Neural cell (in vitro differentiated cells): ENCODE results near the gene OCSTAMP. TPM values are rescaled to one million over a fixed set of nuclear protein-coding genes. Genes with fewer than 3 reads are reported as not detected.

ENCODE experiments used
- H2AFZ ChIP-seq: fragments of 200-600, 300-800 bp; sonication (generic), shearing (Covaris generic); 2 replicates; pipeline ENCODE4 v1.6.0; 2014; ENCODE audit warnings: low read depth, mild to moderate bottlenecking, antibody characterized with exemption, low read length, moderate library complexity
- H3F3A ChIP-seq: fragments of 200-600 bp; shearing (Covaris generic); 2 replicates; pipeline ENCODE4 v1.6.1; 2016; ENCODE audit warnings: mild to moderate bottlenecking, moderate library complexity, mixed read lengths, antibody characterized with exemption, low read length; ENCODE audit not compliant: insufficient read depth, poor library complexity, severe bottlenecking
- H3K27ac ChIP-seq: fragments of 200-600, 300-800 bp; sonication (generic), shearing (Covaris generic); 2 replicates; pipeline ENCODE4 v1.5.1; 2014; ENCODE audit warnings: mild to moderate bottlenecking, low read length, moderate library complexity
- H3K27me3 ChIP-seq: fragments of 300-800, 200-600 bp; sonication (generic), shearing (Covaris generic); 2 replicates; pipeline ENCODE4 v1.6.0; 2014; ENCODE audit warnings: mild to moderate bottlenecking, low read depth, low read length, moderate library complexity; ENCODE audit not compliant: insufficient read depth
- H3K36me3 ChIP-seq: fragments of 300-800, 200-600 bp; sonication (generic), shearing (Covaris generic); 2 replicates; pipeline ENCODE4 v1.5.1; 2014; ENCODE audit warnings: mild to moderate bottlenecking, antibody characterized with exemption, low read length, moderate library complexity; ENCODE audit not compliant: insufficient read depth
- H3K4me2 ChIP-seq: fragments of 300-800, 200-600 bp; sonication (generic), shearing (Covaris generic); 2 replicates; pipeline ENCODE4 v1.6.0; 2014; ENCODE audit warnings: mild to moderate bottlenecking, low read length
- H3K4me3 ChIP-seq: fragments of 300-800, 200-600 bp; sonication (generic), shearing (Covaris generic); 2 replicates; pipeline ENCODE4 v1.5.1; 2014; ENCODE audit warnings: mild to moderate bottlenecking, low read length, moderate library complexity
- H3K79me2 ChIP-seq: fragments of 200-600 bp; shearing (Covaris generic); replicated peaks from 2 replicates; pipeline ENCODE4 v1.6.0; 2014; ENCODE audit warnings: mild to moderate bottlenecking, low read length, moderate library complexity; ENCODE audit not compliant: insufficient read depth
- H3K9ac ChIP-seq: fragments of 300-800, 200-600 bp; sonication (generic), shearing (Covaris generic); 2 replicates; pipeline ENCODE4 v1.6.1; 2016; ENCODE audit warnings: mild to moderate bottlenecking, low read length, mixed read lengths
- H3K9me2 ChIP-seq: fragments of 200-600 bp; shearing (Covaris generic); 2 replicates; pipeline ENCODE4 v1.6.1; 2016; ENCODE audit warnings: mild to moderate bottlenecking, low read length, mixed read lengths; ENCODE audit not compliant: insufficient read depth
- H3K9me3 ChIP-seq: fragments of 200-600, 300-800 bp; sonication (generic), shearing (Covaris generic); 2 replicates; pipeline ENCODE4 v1.6.1; 2016; ENCODE audit warnings: mild to moderate bottlenecking, mixed run types, low read length, moderate library complexity, mixed read lengths
- H4K20me1 ChIP-seq: fragments of 200-600 bp; shearing (Covaris generic); 2 replicates; pipeline ENCODE4 v1.6.1; 2016; ENCODE audit warnings: mild to moderate bottlenecking, mixed run types; ENCODE audit not compliant: insufficient read depth
- EP300 ChIP-seq: fragments of 450-650 bp; conservative IDR thresholded peaks from 2 replicates; pipeline ENCODE4 v1.6.1; 2014; ENCODE audit warnings: antibody characterized with exemption, mild to moderate bottlenecking, moderate library complexity; ENCODE audit not compliant: poor library complexity, severe bottlenecking
- EZH2 ChIP-seq: fragments of 200-600, 300-800 bp; shearing (Covaris generic), sonication (generic); IDR thresholded peaks from 2 replicates; pipeline ENCODE4 v1.6.1; 2014; ENCODE audit warnings: antibody characterized with exemption, low read length, borderline replicate concordance, mild to moderate bottlenecking; ENCODE audit not compliant: insufficient read depth, poor library complexity, severe bottlenecking
- MXI1 ChIP-seq: fragments of 450-650 bp; conservative IDR thresholded peaks from 2 replicates; pipeline ENCODE4 v1.6.1; 2014; ENCODE audit warnings: antibody characterized with exemption, mild to moderate bottlenecking; ENCODE audit not compliant: poor library complexity, severe bottlenecking
- POLR2AphosphoS5 ChIP-seq: IDR thresholded peaks from 2 replicates; pipeline ENCODE4 v1.6.1; 2012
- RAD21 ChIP-seq: fragments of 450-650 bp; conservative IDR thresholded peaks from 2 replicates; pipeline ENCODE4 v1.6.1; 2014; ENCODE audit warnings: antibody characterized with exemption, mild to moderate bottlenecking, moderate library complexity
- SMC3 ChIP-seq: fragments of 450-650 bp; conservative IDR thresholded peaks from 2 replicates; pipeline ENCODE4 v1.6.1; 2014; ENCODE audit warnings: antibody characterized with exemption, mild to moderate bottlenecking, moderate library complexity; ENCODE audit not compliant: poor library complexity
- TAF1 ChIP-seq: IDR thresholded peaks from 2 replicates; pipeline ENCODE4 v1.6.1; 2012; ENCODE audit warnings: low read depth
- polyA plus RNA-seq: library from polyadenylated mRNA; depleted of rRNA; stranded (reverse); fragments of >200 nt; gene quantifications from 2 replicates; pipeline ENCODE4 v1.2.3, GENCODE V29; 2014
- TF ChIP-seq, protein P1 (sequence below): fragments of 450-650 bp; IDR thresholded peaks from 2 replicates; pipeline ENCODE4 v1.5.1; 2014; ENCODE audit warnings: antibody characterized with exemption, mild to moderate bottlenecking, moderate library complexity; ENCODE audit not compliant: poor library complexity, severe bottlenecking
- TF ChIP-seq, protein P2 (sequence below): IDR thresholded peaks from 2 replicates; pipeline ENCODE4 v1.6.1; 2012; ENCODE audit warnings: borderline replicate concordance

Gene OCSTAMP
- polyA plus RNA-seq, 1 donor from 2014 or later: not detected

DNA sequence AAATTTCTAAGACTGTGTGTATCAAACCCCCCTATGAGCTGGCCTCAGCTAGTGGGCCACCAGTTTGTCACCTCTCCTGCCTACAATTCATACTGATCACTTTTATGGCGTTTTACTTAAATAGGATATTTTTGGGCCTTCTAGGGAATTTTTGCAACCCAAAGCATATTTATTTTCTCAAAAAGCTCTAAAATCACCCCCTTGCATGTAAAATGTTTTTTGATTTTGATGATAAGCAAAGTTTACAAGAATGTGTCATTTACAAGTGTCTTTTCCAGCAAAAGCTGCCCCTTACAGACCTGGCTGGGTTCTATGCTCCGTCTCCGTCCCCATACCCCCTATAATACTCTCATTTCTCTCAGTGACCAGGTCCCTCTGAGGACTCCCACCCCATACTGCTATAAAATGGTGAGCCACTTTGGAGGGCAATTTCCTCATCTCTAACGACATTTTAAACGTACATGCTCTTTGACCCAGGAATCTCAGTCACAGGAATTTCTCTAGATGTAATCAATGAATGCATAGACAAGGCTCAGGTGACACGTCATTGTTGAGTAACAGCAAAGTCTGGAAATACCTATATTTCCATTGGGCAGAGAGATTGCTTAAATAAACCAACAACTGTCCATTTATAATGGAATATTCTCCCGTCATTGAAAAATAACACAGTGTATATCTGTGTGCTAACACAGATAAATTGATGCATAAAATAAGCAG, 13.9 kb upstream of the OCSTAMP start:
- TF ChIP-seq, protein P1, sequence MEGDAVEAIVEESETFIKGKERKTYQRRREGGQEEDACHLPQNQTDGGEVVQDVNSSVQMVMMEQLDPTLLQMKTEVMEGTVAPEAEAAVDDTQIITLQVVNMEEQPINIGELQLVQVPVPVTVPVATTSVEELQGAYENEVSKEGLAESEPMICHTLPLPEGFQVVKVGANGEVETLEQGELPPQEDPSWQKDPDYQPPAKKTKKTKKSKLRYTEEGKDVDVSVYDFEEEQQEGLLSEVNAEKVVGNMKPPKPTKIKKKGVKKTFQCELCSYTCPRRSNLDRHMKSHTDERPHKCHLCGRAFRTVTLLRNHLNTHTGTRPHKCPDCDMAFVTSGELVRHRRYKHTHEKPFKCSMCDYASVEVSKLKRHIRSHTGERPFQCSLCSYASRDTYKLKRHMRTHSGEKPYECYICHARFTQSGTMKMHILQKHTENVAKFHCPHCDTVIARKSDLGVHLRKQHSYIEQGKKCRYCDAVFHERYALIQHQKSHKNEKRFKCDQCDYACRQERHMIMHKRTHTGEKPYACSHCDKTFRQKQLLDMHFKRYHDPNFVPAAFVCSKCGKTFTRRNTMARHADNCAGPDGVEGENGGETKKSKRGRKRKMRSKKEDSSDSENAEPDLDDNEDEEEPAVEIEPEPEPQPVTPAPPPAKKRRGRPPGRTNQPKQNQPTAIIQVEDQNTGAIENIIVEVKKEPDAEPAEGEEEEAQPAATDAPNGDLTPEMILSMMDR: no peak
- TF ChIP-seq SMC3 (no peak), EZH2 (no peak), TAF1 (no peak), POLR2AphosphoS5 (no peak), EP300 (no peak), MXI1 (no peak), RAD21 (no peak)
- TF ChIP-seq, protein P2, sequence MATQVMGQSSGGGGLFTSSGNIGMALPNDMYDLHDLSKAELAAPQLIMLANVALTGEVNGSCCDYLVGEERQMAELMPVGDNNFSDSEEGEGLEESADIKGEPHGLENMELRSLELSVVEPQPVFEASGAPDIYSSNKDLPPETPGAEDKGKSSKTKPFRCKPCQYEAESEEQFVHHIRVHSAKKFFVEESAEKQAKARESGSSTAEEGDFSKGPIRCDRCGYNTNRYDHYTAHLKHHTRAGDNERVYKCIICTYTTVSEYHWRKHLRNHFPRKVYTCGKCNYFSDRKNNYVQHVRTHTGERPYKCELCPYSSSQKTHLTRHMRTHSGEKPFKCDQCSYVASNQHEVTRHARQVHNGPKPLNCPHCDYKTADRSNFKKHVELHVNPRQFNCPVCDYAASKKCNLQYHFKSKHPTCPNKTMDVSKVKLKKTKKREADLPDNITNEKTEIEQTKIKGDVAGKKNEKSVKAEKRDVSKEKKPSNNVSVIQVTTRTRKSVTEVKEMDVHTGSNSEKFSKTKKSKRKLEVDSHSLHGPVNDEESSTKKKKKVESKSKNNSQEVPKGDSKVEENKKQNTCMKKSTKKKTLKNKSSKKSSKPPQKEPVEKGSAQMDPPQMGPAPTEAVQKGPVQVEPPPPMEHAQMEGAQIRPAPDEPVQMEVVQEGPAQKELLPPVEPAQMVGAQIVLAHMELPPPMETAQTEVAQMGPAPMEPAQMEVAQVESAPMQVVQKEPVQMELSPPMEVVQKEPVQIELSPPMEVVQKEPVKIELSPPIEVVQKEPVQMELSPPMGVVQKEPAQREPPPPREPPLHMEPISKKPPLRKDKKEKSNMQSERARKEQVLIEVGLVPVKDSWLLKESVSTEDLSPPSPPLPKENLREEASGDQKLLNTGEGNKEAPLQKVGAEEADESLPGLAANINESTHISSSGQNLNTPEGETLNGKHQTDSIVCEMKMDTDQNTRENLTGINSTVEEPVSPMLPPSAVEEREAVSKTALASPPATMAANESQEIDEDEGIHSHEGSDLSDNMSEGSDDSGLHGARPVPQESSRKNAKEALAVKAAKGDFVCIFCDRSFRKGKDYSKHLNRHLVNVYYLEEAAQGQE: no peak
- H3K27ac ChIP-seq: no peak overlapping the region

DNA sequence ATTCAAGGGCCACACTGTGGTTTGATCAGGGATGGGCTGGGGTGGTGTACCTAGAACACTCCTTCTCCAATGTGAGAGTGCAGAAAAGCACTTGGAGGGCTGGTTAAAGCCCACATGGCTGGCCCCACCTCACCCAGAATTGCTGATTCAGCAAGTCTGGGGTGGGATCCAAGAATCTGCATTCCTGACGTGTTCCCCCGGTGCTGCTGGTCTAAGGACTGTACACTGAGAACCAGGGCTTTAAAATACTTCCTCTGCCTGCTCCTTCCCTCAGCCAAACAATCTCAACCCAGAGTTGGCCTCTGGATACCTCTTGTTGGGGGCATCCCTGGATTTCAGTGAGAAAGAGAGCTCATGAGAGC, 13.4 kb upstream of the OCSTAMP start:
- Histone ChIP-seq H3K27me3 (no peaks in the 10 kb centered on the region), H2AFZ (no peak overlapping the region), H3K9me2 (no peaks in the 10 kb centered on the region), H3F3A (no peaks in the 10 kb centered on the region), H3K4me3 (no peak overlapping the region), H3K36me3 (no peaks in the 10 kb centered on the region), H3K79me2 (no peaks in the 10 kb centered on the region), H3K9me3 (no peaks in the 10 kb centered on the region), H3K27ac (no peak overlapping the region), H3K4me2 (no peak overlapping the region), H4K20me1 (no peaks in the 10 kb centered on the region), H3K9ac (no peak overlapping the region)
- no peak for TF ChIP-seq TAF1
- TF ChIP-seq MXI1: no peak
- TF ChIP-seq, protein P1: no peak
- TF ChIP-seq EP300: no peak
- no peak for TF ChIP-seq SMC3
- no peak for TF ChIP-seq POLR2AphosphoS5
- TF ChIP-seq RAD21: no peak
- TF ChIP-seq, protein P2: no peak
- no peak for TF ChIP-seq EZH2

More for the DNA sequence above, 13.9 kb upstream of the OCSTAMP start:
- no peaks in the 10 kb centered on the region for H3F3A ChIP-seq
- no peak overlapping the region for H2AFZ ChIP-seq
- H3K9me3 ChIP-seq: no peaks in the 10 kb centered on the region
- H3K4me3 ChIP-seq: no peak overlapping the region
- H3K9me2 ChIP-seq: no peaks in the 10 kb centered on the region
- no peaks in the 10 kb centered on the region for H3K27me3 ChIP-seq
- H3K36me3 ChIP-seq: no peaks in the 10 kb centered on the region
- H3K79me2 ChIP-seq: no peaks in the 10 kb centered on the region
- no peak overlapping the region for H3K9ac ChIP-seq
- H3K4me2 ChIP-seq: no peak overlapping the region
- no peaks in the 10 kb centered on the region for H4K20me1 ChIP-seq
